Stimulated activated CD8-positive, alpha-beta memory T cell treated with anti-CD3 and anti-CD28 coated beads, Interleukin-15, amount 100 ng/mL, for 24 hours (primary cell): Measurements from ENCODE around the gene NYAP2.

Experiments used
- DNase-seq: peaks from one replicate; pipeline ENCODE4 v3.0.0-alpha.2; 2020; ENCODE audit warnings: low read depth

Gene NYAP2

GRCh38 chr2:225399504-225399903 is at the start of gene NYAP2:
TSS of gene NYAP2 (plus strand) at chr2:225399710. CDS start at chr2:225408881, 9,171 bp downstream.
- DNase-seq: no peak

DNA sequence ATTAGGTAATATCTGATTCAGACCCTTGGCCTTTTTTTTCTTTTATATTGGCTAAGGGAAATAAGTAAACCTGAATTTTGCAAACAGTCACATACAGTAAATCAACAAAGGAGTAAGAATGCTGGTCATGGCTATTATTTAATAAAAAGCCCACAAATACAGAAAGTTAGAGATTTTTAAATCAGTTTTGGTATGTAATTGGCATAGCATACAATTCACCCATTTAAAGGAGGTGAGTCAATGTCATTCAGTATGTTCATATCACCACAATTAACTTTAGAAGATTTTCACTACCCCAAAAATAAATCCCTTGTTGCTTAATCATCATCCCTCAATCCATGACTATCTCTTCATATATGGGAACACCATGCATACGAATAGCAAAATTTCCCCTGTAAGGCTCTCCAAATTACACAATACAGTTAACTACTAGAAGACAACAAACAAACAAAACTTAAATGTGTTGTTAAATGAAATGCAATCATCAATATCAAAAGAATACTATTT is 45.9 kb upstream of the NYAP2 start:
- no peak for DNase-seq

GRCh38 chr2:225354281-225354774 is 45.2 kb upstream of the NYAP2 start:
- DNase-seq: no peak

DNA sequence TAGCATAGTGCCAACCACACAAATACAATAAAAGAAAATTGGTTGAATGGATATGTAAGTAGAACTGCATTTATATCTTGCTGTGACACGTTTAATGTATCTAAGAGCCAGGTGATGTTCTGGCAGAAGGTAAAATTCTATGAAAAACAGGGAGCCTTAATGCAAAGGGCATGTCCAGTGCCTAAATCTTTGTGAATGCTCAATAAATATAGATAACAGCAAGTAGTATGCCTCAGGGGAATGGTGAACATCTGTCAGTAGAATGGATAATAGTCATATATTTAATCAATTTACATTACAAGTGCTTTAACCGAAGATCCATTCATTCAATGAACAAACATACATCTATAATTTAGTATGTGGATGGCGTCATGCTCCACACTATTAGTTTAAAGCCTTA is 43.7 kb upstream of the NYAP2 start:
- DNase-seq: no peak

DNA sequence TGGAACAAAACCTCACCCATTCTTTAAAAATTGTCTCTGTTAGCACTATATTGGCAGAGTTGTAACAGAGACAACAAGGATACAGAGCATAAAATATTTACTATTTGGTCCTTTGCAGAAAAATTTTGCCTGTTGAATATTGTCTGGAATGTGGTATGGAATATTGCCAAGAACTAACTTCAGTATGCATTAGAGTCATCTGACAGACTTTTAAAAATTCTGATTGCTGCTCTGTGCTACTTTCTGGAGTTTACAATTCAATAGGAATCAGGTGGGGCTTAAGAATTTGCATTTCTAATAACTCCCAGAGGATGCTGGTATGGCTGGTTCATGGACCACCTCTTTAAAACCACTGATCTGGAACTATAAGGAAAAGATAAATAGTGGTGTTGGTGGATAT is 32.8 kb upstream of the NYAP2 start:
- no peak for DNase-seq

DNA sequence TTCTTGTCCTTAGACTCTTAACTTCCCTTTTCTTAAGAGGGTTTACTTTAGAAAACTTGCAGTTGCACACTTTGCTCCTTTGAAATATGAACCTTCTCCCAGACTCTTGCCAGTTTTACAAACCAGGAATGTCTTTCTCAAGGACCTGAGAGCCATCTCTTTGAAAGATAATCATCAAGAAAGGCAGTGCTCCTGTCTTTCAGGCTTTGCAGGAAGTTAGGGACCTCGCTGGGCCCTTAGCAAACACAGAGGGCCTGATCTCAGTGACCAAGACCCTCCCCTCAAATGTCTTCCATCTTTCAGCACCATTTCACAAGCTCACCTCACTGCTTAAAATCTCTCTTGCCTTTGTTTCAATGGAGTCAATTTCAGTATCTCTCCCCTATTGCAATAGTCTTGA is 32.0 kb upstream of the NYAP2 start:
- no peak for DNase-seq

GRCh38 chr2:225378984-225379383 is 20.5 kb upstream of the NYAP2 start:
- DNase-seq: no peak

- DNase-seq: no peak
Observed at GRCh38 chr2:225379856-225380255, 19.7 kb upstream of the NYAP2 start.

- no peak for DNase-seq
Observed at GRCh38 chr2:225381609-225382008, 17.9 kb upstream of the NYAP2 start.

- DNase-seq: no peak
Observed at GRCh38 chr2:225398372-225398771, 1.1 kb upstream of the NYAP2 start.

- no peak for DNase-seq
Observed at GRCh38 chr2:225400060-225400511, 576 bp downstream of the NYAP2 start.

GRCh38 chr2:225400546-225401400 is 1.3 kb downstream of the NYAP2 start:
- no peak for DNase-seq

DNA sequence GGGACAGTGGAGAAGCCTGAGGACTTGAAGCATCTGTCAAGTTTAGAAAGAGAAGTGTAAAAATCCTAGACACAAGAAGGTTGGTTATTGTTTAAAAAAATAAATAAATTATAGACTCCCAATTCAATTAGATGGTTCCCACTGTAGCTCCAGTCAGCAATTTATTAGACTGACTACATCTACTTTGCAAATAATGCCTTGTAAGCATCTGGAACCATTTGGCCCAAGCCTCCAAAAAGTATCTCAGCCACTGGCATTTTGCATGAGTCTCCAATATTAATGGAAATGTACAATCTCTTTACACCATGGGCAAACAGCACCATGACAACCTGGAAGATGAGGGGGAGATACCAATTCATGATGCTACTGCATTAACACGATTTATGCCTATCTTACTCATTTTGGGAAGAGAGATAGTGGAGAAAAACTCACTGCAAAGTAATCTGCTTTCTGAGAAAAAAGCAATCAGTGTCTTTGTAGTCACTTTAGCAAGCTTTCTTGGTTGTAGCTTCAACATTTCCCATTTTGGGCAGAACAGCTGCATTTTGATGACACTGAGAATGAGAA is 2.8 kb downstream of the NYAP2 start:
- DNase-seq: no peak

DNA sequence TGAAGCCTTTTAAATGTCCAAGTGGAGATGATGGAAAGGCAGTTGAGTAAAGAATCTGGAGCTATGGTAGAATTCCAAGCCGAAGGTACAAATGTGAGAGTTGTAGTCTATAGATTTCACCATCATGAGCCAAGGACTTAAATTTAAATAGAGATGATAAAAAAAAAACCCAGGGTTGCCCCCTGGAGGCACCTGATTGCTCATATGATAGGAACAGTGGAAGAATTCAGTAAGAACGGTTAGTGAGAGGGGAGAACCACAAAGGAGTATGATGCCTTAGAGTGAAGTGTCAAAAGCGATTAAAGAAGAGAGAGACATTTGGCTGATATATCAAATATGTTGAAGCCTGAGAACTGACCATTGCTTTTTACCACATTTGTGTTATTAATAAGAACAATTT is 11.9 kb downstream of the NYAP2 start:
- no peak for DNase-seq

DNA sequence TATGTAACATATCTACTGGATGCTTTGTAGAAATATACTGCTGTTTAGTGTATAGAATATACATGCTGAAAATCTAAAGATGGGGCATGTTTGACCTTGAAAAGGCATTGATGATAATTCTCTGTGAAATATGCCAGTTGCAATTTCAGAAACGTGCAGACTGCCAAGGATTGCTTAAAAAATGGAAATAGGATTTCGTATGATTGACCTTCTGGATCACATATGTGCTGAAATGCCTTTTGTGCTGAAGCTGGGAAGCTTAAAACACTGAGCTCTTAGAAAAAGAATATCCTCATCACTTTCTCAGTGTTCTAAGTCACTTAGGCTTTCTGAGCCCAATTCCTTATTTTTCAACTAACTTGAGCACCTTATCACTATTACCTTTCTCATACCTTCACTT is 14.3 kb downstream of the NYAP2 start:
- DNase-seq: no peak

DNA sequence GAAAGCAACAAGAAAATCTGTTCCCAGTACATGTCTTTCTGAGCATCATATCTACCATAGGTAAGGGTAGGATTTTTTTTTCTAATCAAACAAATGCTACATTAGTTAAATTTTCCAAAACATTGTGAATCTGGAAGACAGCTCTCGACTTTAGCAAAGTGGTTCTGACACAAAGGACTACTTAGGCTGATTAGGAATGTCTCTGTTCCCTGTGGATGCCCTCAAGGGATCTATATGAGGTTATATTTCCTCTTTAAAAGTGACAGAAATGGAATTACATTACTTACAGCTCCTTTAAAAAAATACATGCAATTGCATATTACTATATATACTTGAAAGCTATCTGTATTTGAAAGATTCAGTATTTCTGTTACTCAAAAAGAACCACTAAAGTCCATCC is 15.4 kb downstream of the NYAP2 start:
- DNase-seq: no peak

DNA sequence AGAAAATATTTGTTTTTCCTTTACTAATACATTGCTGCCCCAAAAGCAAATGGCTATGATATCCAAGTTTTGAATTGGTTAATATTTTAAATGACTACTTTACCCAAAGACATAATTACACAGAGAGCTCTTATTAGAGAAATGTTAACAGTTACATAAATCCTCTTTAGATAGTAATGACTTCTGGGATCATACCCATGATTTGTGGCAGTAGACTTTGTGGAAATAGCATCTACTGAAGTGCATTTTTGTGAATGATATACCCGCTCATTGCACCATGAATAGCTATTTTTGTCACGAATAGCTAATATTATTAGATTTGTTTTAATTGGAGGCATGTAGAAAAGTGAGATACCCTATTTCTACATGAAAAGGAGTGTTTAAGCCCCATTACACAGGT is 15.8 kb downstream of the NYAP2 start:
- no peak for DNase-seq

DNA sequence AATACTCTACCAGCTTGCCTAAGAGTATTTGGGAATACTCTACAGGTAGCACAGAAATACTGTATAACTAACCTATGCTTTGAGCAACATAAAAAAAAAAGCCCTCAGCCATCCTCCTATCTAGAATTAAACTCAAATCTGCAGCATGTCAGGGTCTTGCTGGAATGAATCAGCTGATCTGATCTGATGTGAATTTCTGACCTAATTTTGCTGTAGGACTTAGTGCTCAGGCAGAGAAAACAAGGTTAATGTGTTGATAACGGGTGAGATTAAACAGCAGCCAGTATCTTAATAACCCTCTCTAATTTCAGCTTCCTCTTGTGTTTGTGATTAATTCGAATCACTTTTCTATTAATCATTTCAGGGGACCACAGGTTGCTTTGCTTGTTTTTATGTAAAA is 16.3 kb downstream of the NYAP2 start:
- no peak for DNase-seq

GRCh38 chr2:225416616-225417367 is 17.3 kb downstream of the NYAP2 start:
- DNase-seq: no peak

DNA sequence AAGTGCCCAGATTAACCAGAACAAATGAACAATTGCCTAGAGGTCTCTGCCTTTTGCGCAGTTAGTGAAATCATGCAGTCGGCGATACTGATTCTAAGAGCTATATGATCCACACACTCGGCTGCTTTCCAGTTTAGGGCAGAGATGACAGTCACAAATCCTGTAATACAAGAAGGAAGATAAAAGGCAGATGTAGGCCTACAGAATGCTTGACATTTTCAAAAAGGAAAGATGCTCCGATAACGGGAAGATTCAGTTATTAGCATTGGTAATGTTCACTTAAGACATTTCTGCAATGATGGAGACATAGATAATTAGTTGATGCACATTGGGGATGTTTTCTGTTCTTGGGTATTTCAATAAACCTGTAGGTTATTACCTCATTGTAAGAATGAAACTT is 19.5 kb downstream of the NYAP2 start:
- no peak for DNase-seq

- no peak for DNase-seq
Observed at GRCh38 chr2:225422145-225422544, 22.6 kb downstream of the NYAP2 start.

DNA sequence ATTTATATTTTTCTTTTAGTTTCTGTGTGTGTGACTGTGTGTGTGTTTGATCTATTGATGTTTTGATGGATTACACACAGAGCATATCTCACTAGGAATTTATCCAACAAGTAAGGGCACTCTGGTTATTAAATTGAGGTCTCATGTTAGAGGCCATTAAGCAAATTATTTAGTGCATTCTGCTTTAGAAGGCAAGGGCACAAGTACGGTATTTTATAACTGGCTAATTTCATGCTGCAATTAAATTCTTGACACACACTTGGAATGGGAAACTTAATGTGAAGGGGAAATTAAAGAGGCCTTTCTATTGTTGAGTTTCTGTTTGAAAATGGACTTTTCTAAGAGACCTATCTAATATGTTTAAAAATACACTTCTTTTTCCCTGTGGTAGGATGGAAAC is 25.8 kb downstream of the NYAP2 start:
- no peak for DNase-seq

DNA sequence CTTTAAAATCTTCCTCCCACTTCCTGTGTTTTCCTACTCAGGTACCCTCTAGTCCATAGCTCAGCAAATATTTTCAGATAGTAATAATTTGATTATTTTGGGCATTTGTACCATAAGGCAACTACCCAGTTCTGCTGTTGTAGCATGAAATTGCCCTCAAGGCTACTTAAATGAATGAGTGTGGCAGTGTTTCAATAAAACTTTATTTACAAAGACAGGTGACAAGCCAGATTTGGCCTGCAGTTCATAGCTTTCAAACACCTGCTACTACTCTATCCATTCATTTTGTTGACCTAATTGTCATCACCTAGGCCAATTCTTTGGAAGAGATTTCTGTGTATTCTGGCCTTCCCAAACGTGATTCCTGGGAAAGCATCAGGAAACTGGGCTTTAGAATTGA is 28.9 kb downstream of the NYAP2 start:
- no peak for DNase-seq
